Measurements from ENCODE around the gene KAT14.

GRCh38 chr20:18180815-18181214 is 43.2 kb downstream of the KAT14 start:
- TF ChIP-seq CTCF (IDR thresholded peaks at IDR 0.05; ENCODE audit: low read depth, low read length) (no peak), POLR2A (IDR thresholded peaks at IDR 0.05; ENCODE audit: extremely low read depth, insufficient read length) (no peak), MAX (IDR thresholded peaks at IDR 0.05; ENCODE audit: low read depth, low read length) (no peak), MYC (IDR thresholded peaks at IDR 0.05; ENCODE audit: low read depth, low read length) (no peak)
